ENCODE results near the gene YES1.

DNA sequence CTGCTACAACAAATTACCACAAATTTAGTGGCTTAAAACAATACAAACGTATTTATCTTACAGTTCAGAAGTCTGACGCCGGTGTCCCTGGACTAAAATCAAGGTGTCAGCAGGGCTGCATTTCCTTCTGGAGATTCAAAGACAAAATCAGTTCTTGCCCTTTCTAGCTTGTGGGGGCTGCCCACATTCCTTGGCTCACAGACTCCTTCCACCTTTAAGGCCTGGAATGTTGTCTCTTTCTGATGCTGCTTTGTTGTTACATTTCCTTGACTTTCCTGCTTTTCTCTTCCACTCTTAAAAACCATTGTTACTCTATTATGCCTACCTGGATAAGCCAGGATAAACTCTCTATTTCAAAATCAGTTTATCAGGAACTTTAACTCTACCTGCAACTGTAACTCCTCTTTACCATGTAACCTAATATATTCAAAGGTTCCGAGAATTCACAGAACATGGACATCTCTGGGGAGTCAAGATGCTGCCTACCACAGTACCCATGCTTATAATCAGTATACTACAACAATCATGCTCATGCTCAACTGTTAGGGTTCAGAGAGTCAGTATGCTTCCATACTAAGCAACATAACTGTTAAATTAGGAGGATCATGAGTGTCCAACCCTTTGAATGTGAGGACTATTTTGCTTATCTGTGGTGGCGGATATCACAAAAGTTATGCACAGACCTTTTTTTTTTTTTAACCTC is 27.4 kb downstream of the YES1 start:
- TF ChIP-seq, protein P1, sequence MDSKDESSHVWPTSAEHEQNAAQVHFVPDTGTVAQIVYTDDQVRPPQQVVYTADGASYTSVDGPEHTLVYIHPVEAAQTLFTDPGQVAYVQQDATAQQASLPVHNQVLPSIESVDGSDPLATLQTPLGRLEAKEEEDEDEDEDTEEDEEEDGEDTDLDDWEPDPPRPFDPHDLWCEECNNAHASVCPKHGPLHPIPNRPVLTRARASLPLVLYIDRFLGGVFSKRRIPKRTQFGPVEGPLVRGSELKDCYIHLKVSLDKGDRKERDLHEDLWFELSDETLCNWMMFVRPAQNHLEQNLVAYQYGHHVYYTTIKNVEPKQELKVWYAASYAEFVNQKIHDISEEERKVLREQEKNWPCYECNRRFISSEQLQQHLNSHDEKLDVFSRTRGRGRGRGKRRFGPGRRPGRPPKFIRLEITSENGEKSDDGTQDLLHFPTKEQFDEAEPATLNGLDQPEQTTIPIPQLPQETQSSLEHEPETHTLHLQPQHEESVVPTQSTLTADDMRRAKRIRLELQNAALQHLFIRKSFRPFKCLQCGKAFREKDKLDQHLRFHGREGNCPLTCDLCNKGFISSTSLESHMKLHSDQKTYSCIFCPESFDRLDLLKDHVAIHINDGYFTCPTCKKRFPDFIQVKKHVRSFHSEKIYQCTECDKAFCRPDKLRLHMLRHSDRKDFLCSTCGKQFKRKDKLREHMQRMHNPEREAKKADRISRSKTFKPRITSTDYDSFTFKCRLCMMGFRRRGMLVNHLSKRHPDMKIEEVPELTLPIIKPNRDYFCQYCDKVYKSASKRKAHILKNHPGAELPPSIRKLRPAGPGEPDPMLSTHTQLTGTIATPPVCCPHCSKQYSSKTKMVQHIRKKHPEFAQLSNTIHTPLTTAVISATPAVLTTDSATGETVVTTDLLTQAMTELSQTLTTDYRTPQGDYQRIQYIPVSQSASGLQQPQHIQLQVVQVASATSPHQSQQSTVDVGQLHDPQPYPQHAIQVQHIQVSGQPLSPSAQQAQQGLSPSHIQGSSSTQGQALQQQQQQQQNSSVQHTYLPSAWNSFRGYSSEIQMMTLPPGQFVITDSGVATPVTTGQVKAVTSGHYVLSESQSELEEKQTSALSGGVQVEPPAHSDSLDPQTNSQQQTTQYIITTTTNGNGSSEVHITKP (tag by site-specific recombination; IDR thresholded peaks at IDR 0.05): no peak
- TF ChIP-seq, protein P2, sequence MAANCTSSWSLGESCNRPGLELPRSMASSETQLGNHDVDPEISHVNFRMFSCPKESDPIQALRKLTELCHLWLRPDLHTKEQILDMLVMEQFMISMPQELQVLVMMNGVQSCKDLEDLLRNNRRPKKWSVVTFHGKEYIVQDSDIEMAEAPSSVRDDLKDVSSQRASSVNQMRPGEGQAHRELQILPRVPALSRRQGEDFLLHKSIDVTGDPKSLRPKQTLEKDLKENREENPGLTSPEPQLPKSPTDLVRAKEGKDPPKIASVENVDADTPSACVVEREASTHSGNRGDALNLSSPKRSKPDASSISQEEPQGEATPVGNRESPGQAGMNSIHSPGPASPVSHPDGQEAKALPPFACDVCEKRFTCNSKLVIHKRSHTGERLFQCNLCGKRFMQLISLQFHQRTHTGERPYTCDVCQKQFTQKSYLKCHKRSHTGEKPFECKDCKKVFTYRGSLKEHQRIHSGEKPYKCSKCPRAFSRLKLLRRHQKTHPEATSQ (tag by site-specific recombination; IDR thresholded peaks at IDR 0.05): no peak
- TF ChIP-seq, protein P3, sequence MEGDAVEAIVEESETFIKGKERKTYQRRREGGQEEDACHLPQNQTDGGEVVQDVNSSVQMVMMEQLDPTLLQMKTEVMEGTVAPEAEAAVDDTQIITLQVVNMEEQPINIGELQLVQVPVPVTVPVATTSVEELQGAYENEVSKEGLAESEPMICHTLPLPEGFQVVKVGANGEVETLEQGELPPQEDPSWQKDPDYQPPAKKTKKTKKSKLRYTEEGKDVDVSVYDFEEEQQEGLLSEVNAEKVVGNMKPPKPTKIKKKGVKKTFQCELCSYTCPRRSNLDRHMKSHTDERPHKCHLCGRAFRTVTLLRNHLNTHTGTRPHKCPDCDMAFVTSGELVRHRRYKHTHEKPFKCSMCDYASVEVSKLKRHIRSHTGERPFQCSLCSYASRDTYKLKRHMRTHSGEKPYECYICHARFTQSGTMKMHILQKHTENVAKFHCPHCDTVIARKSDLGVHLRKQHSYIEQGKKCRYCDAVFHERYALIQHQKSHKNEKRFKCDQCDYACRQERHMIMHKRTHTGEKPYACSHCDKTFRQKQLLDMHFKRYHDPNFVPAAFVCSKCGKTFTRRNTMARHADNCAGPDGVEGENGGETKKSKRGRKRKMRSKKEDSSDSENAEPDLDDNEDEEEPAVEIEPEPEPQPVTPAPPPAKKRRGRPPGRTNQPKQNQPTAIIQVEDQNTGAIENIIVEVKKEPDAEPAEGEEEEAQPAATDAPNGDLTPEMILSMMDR (tag by site-specific recombination; IDR thresholded peaks at IDR 0.05): no peak
- TF ChIP-seq ZBTB7A (tag by site-specific recombination; IDR thresholded peaks at IDR 0.05; ENCODE audit: low read depth): no peak
- no peak for TF ChIP-seq ZSCAN23 (tag by site-specific recombination; IDR thresholded peaks at IDR 0.05)
- no peak for TF ChIP-seq ZNF140 (tag by site-specific recombination; IDR thresholded peaks at IDR 0.05)
- TF ChIP-seq, protein P4, sequence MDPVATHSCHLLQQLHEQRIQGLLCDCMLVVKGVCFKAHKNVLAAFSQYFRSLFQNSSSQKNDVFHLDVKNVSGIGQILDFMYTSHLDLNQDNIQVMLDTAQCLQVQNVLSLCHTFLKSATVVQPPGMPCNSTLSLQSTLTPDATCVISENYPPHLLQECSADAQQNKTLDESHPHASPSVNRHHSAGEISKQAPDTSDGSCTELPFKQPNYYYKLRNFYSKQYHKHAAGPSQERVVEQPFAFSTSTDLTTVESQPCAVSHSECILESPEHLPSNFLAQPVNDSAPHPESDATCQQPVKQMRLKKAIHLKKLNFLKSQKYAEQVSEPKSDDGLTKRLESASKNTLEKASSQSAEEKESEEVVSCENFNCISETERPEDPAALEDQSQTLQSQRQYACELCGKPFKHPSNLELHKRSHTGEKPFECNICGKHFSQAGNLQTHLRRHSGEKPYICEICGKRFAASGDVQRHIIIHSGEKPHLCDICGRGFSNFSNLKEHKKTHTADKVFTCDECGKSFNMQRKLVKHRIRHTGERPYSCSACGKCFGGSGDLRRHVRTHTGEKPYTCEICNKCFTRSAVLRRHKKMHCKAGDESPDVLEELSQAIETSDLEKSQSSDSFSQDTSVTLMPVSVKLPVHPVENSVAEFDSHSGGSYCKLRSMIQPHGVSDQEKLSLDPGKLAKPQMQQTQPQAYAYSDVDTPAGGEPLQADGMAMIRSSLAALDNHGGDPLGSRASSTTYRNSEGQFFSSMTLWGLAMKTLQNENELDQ (tag by site-specific recombination; IDR thresholded peaks at IDR 0.05; ENCODE audit: low read depth): no peak
- TF ChIP-seq ZNF23 (tag by site-specific recombination; IDR thresholded peaks at IDR 0.05; ENCODE audit: borderline replicate concordance): no peak
- no peak for TF ChIP-seq ZNF596 (tag by site-specific recombination; IDR thresholded peaks at IDR 0.05)
- TF ChIP-seq, protein P5, sequence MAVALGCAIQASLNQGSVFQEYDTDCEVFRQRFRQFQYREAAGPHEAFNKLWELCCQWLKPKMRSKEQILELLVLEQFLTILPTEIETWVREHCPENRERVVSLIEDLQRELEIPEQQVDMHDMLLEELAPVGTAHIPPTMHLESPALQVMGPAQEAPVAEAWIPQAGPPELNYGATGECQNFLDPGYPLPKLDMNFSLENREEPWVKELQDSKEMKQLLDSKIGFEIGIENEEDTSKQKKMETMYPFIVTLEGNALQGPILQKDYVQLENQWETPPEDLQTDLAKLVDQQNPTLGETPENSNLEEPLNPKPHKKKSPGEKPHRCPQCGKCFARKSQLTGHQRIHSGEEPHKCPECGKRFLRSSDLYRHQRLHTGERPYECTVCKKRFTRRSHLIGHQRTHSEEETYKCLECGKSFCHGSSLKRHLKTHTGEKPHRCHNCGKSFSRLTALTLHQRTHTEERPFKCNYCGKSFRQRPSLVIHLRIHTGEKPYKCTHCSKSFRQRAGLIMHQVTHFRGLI (tag by site-specific recombination; IDR thresholded peaks at IDR 0.05): no peak
- TF ChIP-seq ZFHX2 (tag by site-specific recombination; conservative IDR thresholded peaks at IDR 0.05): no peak
- TF ChIP-seq ZNF529 (tag by site-specific recombination; IDR thresholded peaks at IDR 0.05; ENCODE audit: insufficient replicate concordance): no peak
- TF ChIP-seq ZBTB17 (tag by site-specific recombination; IDR thresholded peaks at IDR 0.05): no peak
